A549 (cell line): ENCODE results near the gene LNX2. TPM values are rescaled to one million over a fixed set of nuclear protein-coding genes. Genes with fewer than 3 reads are reported as not detected.
"Not testable (repeated sequence)": the region's sequence is repeated elsewhere in the genome, so short reads cannot be mapped to it uniquely, and the experiment has no call there.

ENCODE experiments used
- ATAC-seq, 2 experiments: fragments of 200-7000 bp in 1 of 2; fragments of >200 bp in 1 of 2; cut with Nextera tagmentation in 1 of 2; cut with Tn5 transposase in 1 of 2; 3 replicates each; pipeline versions ENCODE4 v1.8.0 to v1.9.1; 2018 to 2020; ENCODE audit warnings: mild to moderate bottlenecking in 1 of 2, moderate library complexity in 1 of 2
- CTCF ChIA-PET: fragments of 300-600 bp; sonication (Branson Sonifier 250); formaldehyde crosslinking; extraction: SDS; loops from one replicate; lab custom pipeline; 2021; ENCODE audit warnings: antibody characterized with exemption, inconsistent platforms; lab: Yijun Ruan, JAX
- POLR2A ChIA-PET: fragments of 350-600 bp; formaldehyde crosslinking; extraction: SDS; loops from one replicate; lab custom pipeline; 2021; ENCODE audit warnings: antibody characterized with exemption, inconsistent platforms; lab: Yijun Ruan, JAX
- DNase-seq, 2 experiments: peaks; one replicate each; pipeline versions ENCODE4 v3.0.0 to v3.0.0-alpha.2; 2011 to 2016; ENCODE audit warnings: low read depth in 1 of 2, low spot score in 1 of 2
- FAIRE-seq: peaks from 2 replicates; lab custom pipeline; 2011; peaks lifted over from hg19 to GRCh38; lab: Jason Lieb, UNC
- H3K27ac ChIP-seq, 2 experiments: fragments of >200 bp; sonication (Bioruptor Twin); formaldehyde crosslinking; 3 replicates each; pipeline ENCODE4 v1.5.1; 2016 to 2017
- H3K4me1 ChIP-seq: fragments of >200 bp; sonication (Bioruptor Twin); formaldehyde crosslinking; 3 replicates; pipeline ENCODE4 v1.6.1; 2016
- H3K4me2 ChIP-seq: fragments of >200 bp; sonication (Bioruptor Twin); formaldehyde crosslinking; 3 replicates; pipeline ENCODE4 v1.6.1; 2016
- H3K4me3 ChIP-seq: fragments of >200 bp; sonication (Bioruptor Twin); formaldehyde crosslinking; 3 replicates; pipeline ENCODE4 v1.5.1; 2016
- H3K9me3 ChIP-seq: fragments of >200 bp; sonication (Bioruptor Twin); formaldehyde crosslinking; 3 replicates; pipeline ENCODE4 v1.6.1; 2016
- CBX8 ChIP-seq: fragments of 200-600 bp; sonication (generic); IDR thresholded peaks from 2 replicates; pipeline ENCODE4 v1.6.1; 2016
- CHD4 ChIP-seq: fragments of 200-600 bp; sonication (generic); IDR thresholded peaks from 2 replicates; pipeline ENCODE4 v1.6.1; 2016; ENCODE audit warnings: antibody characterized with exemption, mild to moderate bottlenecking, borderline replicate concordance
- ELK1 ChIP-seq: fragments of 150-350 bp; IDR thresholded peaks from 2 replicates; pipeline ENCODE4 v1.6.1; 2014; ENCODE audit warnings: low read depth, mild to moderate bottlenecking, low read length
- EP300 ChIP-seq, 2 experiments: fragments of >200 bp; sonication (Bioruptor Twin); formaldehyde crosslinking; IDR thresholded peaks; 2 replicates in 1 of 2; 3 replicates in 1 of 2; pipeline ENCODE4 v1.6.1; 2016 to 2017
- FOSB ChIP-seq: fragments of 250-450 bp; sonication (Bioruptor Pico); IDR thresholded peaks from 2 replicates; pipeline ENCODE4 v1.5.0; 2020; ENCODE audit warnings: mild to moderate bottlenecking, moderate library complexity
- FOXS1 ChIP-seq: fragments of 250-450 bp; sonication (Bioruptor Pico); IDR thresholded peaks from 2 replicates; pipeline ENCODE4 v1.5.0; 2020; ENCODE audit warnings: mild to moderate bottlenecking, moderate library complexity
- HOXA7 ChIP-seq: fragments of 250-450 bp; sonication (Bioruptor Pico); IDR thresholded peaks from 2 replicates; pipeline ENCODE4 v1.5.0; 2020; ENCODE audit warnings: mild to moderate bottlenecking, moderate library complexity
- HOXB5 ChIP-seq: fragments of 250-450 bp; sonication (Bioruptor Pico); IDR thresholded peaks from 2 replicates; pipeline ENCODE4 v1.5.0; 2020; ENCODE audit warnings: mild to moderate bottlenecking, moderate library complexity
- MYC ChIP-seq: IDR thresholded peaks from 2 replicates; pipeline ENCODE4 v1.6.1; 2012; ENCODE audit warnings: mild to moderate bottlenecking, inconsistent platforms, low read length, improper control_type of control experiment, borderline replicate concordance
- NFE2L2 ChIP-seq: fragments of 150-350 bp; conservative IDR thresholded peaks from 2 replicates; pipeline ENCODE4 v1.6.1; 2014; ENCODE audit warnings: low read length
- POLR2A ChIP-seq: IDR thresholded peaks from 2 replicates; pipeline ENCODE4 v1.6.1; 2012; ENCODE audit warnings: mild to moderate bottlenecking, low read length
- POLR2AphosphoS2 ChIP-seq: conservative IDR thresholded peaks from 2 replicates; pipeline ENCODE4 v1.6.1; 2012; ENCODE audit warnings: low read length, improper control_type of control experiment, inconsistent platforms
- RAD21 ChIP-seq, 2 experiments: fragments of >200 bp in 1 of 2; sonication (Bioruptor Twin) in 1 of 2; formaldehyde crosslinking in 1 of 2; IDR thresholded peaks in 1 of 2; conservative IDR thresholded peaks in 1 of 2; 2 replicates in 1 of 2; 3 replicates in 1 of 2; pipeline ENCODE4 v1.6.1; 2012 to 2018; ENCODE audit warnings: inconsistent platforms in 1 of 2
- RARB ChIP-seq: fragments of 250-450 bp; sonication (Bioruptor Pico); IDR thresholded peaks from 2 replicates; pipeline ENCODE4 v1.8.0; 2021; ENCODE audit warnings: mild to moderate bottlenecking, moderate library complexity
- REST ChIP-seq: fragments of 200-600 bp; sonication (generic); IDR thresholded peaks from 2 replicates; pipeline ENCODE4 v1.6.1; 2016; ENCODE audit warnings: antibody characterized with exemption, mild to moderate bottlenecking, moderate library complexity
- SMC3 ChIP-seq: fragments of >200 bp; sonication (Bioruptor Twin); formaldehyde crosslinking; IDR thresholded peaks from 3 replicates; pipeline ENCODE4 v1.6.1; 2018; ENCODE audit warnings: inconsistent platforms
- TFCP2L1 ChIP-seq: fragments of 250-450 bp; sonication (Bioruptor Pico); IDR thresholded peaks from 2 replicates; pipeline ENCODE4 v1.5.0; 2021; ENCODE audit warnings: mild to moderate bottlenecking
- USF2 ChIP-seq: fragments of 450-650 bp; IDR thresholded peaks from 2 replicates; pipeline ENCODE4 v1.6.1; 2014; ENCODE audit warnings: antibody characterized with exemption
- ZNF302 ChIP-seq: fragments of 250-450 bp; sonication (Bioruptor Pico); IDR thresholded peaks from 2 replicates; pipeline ENCODE4 v1.9.0; 2021; ENCODE audit warnings: inconsistent platforms, mild to moderate bottlenecking, moderate library complexity
- WGBS: methylation state at CpG from one replicate; pipeline ENCODE4 v1.1.6; 2017; ENCODE audit errors: missing lambda C conversion rate; 5-methylcytosine and 5-hydroxymethylcytosine counted together
- polyA plus RNA-seq, 4 experiments: library from polyadenylated mRNA; depleted of rRNA in 3 of 4; stranded (reverse); fragments of >200 nt; fragmentation: RNase III in 1 of 4; extraction: RNeasy Plus Mini Kit Qiagen cat#74134 plus additional on column Dnase treatment in 1 of 4; gene quantifications; 2 replicates in 3 of 4; 3 replicates in 1 of 4; pipeline ENCODE4 v1.2.3, GENCODE V29; 2011 to 2017
- TF ChIP-seq, protein P1 (sequence below): fragments of >200 bp; sonication (Bioruptor Twin); formaldehyde crosslinking; IDR thresholded peaks from 2 replicates; pipeline ENCODE4 v1.6.1; 2016

The LNX2 gene
- polyA plus RNA-seq, 2 of the 4 experiments (the other 2 are of a cell fraction): 3.3 to 6.3 TPM

DNA sequence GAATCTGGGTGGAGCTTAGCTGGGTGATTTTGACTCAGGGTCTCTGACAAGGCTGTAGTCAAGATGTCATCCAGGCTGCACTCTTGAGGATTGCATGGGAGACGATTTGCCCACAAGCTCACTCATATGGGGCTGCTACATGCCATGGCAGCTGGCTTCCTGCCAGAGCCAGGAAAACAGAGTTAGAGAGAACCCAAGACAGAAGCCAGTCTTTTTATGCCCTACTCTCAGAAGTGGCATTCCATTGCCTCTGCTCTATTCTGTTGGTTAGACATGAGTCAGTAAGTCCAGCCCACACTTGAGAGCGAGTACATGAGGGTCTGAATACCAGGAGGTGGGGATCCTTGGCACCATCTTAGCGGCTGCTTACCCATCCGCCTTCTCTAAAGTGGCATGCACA is 10.8 kb upstream of the LNX2 start:
- Histone ChIP-seq H3K9me3 (no peaks in the 10 kb centered on the region), H3K4me1 (no peaks in the 10 kb centered on the region), H3K4me3 (no peak overlapping the region), H3K4me2 (no peak overlapping the region), H3K27ac (no peak overlapping the region)
- WGBS: 90% methylated on average over 4 of the region's 4 CpGs
- FAIRE-seq (no peak), DNase-seq (no peak), ATAC-seq (no peak)
- no peak for TF ChIP-seq TFCP2L1
- TF ChIP-seq HOXA7 (CRISPR knock-in tag): no peak
- no peak for TF ChIP-seq RARB (CRISPR knock-in tag)
- TF ChIP-seq ZNF302 (CRISPR knock-in tag): no peak
- TF ChIP-seq REST: no peak
- TF ChIP-seq MYC: no peak
- ChIA-PET POLR2A (interaction anchor here (1.0 kb wide), 1 partner anchor 10 kb away, joined by 3 read pairs; no protein-coding TSS in a partner anchor), CTCF (interaction anchor here (1.0 kb wide), 2 partner anchors 11 kb away, joined by 3 read pairs; partner anchors contain the start of gene LNX2)

- H3K9me3 ChIP-seq, H3K4me2 ChIP-seq, H3K4me3 ChIP-seq, FAIRE-seq, DNase-seq, H3K27ac ChIP-seq, POLR2A ChIA-PET, ATAC-seq, H3K4me1 ChIP-seq: not testable (repeated sequence)
- CTCF ChIA-PET: interaction anchor here (1.4 kb wide), 1 partner anchor 96 kb away, joined by 4 read pairs; no protein-coding TSS in a partner anchor
- WGBS: 93% methylated on average over 4 of the region's 4 CpGs
Observed at GRCh38 chr13:27628766-27629165, 8.4 kb upstream of the LNX2 start.

GRCh38 chr13:27628081-27628480 is 7.8 kb upstream of the LNX2 start:
- FAIRE-seq (no peak), ATAC-seq (no peak), DNase-seq (no peak)
- no peaks in the 10 kb centered on the region for H3K9me3 ChIP-seq
- TF ChIP-seq HOXB5 (no peak), SMC3 (no peak), USF2 (no peak), FOXS1 (CRISPR knock-in tag) (no peak), FOSB (CRISPR knock-in tag) (no peak), NFE2L2 (no peak), CHD4 (no peak), ELK1 (no peak), POLR2AphosphoS2 (no peak), RAD21 (conservative IDR thresholded peaks at IDR 0.05 in 1 of 2, IDR thresholded peaks at IDR 0.05 in 1 of 2) (no peak), EP300 (IDR thresholded peaks at IDR 0.05) (no peak), POLR2A (no peak), CBX8 (no peak)
- TF ChIP-seq, protein P1, sequence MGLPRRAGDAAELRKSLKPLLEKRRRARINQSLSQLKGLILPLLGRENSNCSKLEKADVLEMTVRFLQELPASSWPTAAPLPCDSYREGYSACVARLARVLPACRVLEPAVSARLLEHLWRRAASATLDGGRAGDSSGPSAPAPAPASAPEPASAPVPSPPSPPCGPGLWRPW: no peak
- CTCF ChIA-PET: interaction anchor here (0.6 kb wide), 1 partner anchor 191 kb away, joined by 4 read pairs; no protein-coding TSS in a partner anchor
- H3K4me1 ChIP-seq: peaks cover 7% of the 10 kb centered on the region
- 97% methylated on average over 4 of the region's 4 CpGs for WGBS
- no peak overlapping the region for H3K27ac ChIP-seq
- H3K4me2 ChIP-seq: no peak overlapping the region
- POLR2A ChIA-PET: no interaction called here
- no peak overlapping the region for H3K4me3 ChIP-seq
